SK-N-SH (cell line): ENCODE measurements around the gene RPS6KA5. TPM values are rescaled to one million over a fixed set of nuclear protein-coding genes. Genes with fewer than 3 reads are reported as not detected.

Experiments
- CTCF ChIA-PET: fragments of 300-600, 350-600 bp; formaldehyde crosslinking; extraction: SDS; loops from one replicate; lab custom pipeline; 2021; lab: Yijun Ruan, JAX
- POLR2A ChIA-PET: fragments of 350-600 bp; sonication (Branson Sonifier 250); formaldehyde crosslinking; extraction: SDS; loops from one replicate; lab custom pipeline; 2020; ENCODE audit warnings: antibody characterized with exemption, inconsistent platforms; lab: Yijun Ruan, JAX
- DNase-seq: peaks from one replicate; pipeline ENCODE4 v3.0.0; 2012
- H2AFZ ChIP-seq: fragments of 200-600 bp; sonication (generic); 2 replicates; pipeline ENCODE4 v1.8.1; 2016; ENCODE audit warnings: antibody characterized with exemption, mild to moderate bottlenecking, low read depth
- H3F3A ChIP-seq: fragments of 200-600 bp; sonication (generic); replicated peaks from 2 replicates; pipeline ENCODE3; 2016; ENCODE audit warnings: antibody characterized with exemption, mild to moderate bottlenecking; ENCODE audit not compliant: insufficient read depth
- H3K27ac ChIP-seq, 2 experiments: fragments of 200-500 bp in 1 of 2; fragments of 200-600 bp in 1 of 2; sonication (Bioruptor generic) in 1 of 2; sonication (generic), shearing (Covaris generic) in 1 of 2; 2 replicates each; pipeline versions ENCODE4 v1.5.1 to v1.6.1; 2014 to 2016; ENCODE audit warnings: low read depth in 2 of 2, inconsistent platforms in 1 of 2, low read length in 1 of 2, mild to moderate bottlenecking in 1 of 2, mixed read lengths in 1 of 2
- H3K27me3 ChIP-seq: fragments of 200-600 bp; sonication (generic), shearing (Covaris generic); 2 replicates; pipeline ENCODE4 v1.6.1; 2016; ENCODE audit warnings: mixed run types; ENCODE audit not compliant: insufficient read depth
- H3K36me3 ChIP-seq, 2 experiments: fragments of 200-500 bp in 1 of 2; fragments of 200-600 bp in 1 of 2; sonication (Bioruptor generic) in 1 of 2; sonication (generic) in 1 of 2; replicated peaks in 1 of 2; 2 replicates each; pipeline versions ENCODE3 to v1.5.1; 2014 to 2016; ENCODE audit warnings: low read length in 1 of 2, mild to moderate bottlenecking in 1 of 2; ENCODE audit not compliant: insufficient read depth in 2 of 2, control insufficient read depth in 1 of 2
- H3K4me1 ChIP-seq, 2 experiments: fragments of 200-500 bp in 1 of 2; fragments of 200-600 bp in 1 of 2; sonication (Bioruptor generic) in 1 of 2; sonication (generic), shearing (Covaris generic) in 1 of 2; 2 replicates each; pipeline versions ENCODE4 v1.5.1 to v1.6.1; 2014 to 2016; ENCODE audit warnings: low read depth in 1 of 2, low read length in 1 of 2, mixed run types in 1 of 2; ENCODE audit not compliant: insufficient read depth in 2 of 2, control insufficient read depth in 1 of 2
- H3K4me2 ChIP-seq: fragments of 200-600 bp; sonication (generic), shearing (Covaris generic); 2 replicates; pipeline ENCODE4 v1.6.1; 2017; ENCODE audit warnings: mixed run types
- H3K4me3 ChIP-seq, 2 experiments: fragments of 200-500 bp in 1 of 2; fragments of 200-600 bp in 1 of 2; sonication (Bioruptor generic) in 1 of 2; sonication (generic), shearing (Covaris generic) in 1 of 2; 2 replicates each; pipeline versions ENCODE4 v1.5.1 to v1.8.1; 2014 to 2016; ENCODE audit warnings: low read depth in 2 of 2, inconsistent platforms in 1 of 2, low read length in 1 of 2, mild to moderate bottlenecking in 1 of 2, mixed read lengths in 1 of 2, moderate library complexity in 1 of 2
- H3K79me2 ChIP-seq: fragments of 200-600 bp; sonication (generic); 2 replicates; pipeline ENCODE4 v1.8.1; 2017; ENCODE audit warnings: mild to moderate bottlenecking; ENCODE audit not compliant: insufficient read depth
- H3K9ac ChIP-seq: fragments of 200-600 bp; sonication (generic); 2 replicates; pipeline ENCODE4 v1.6.1; 2017; ENCODE audit warnings: mixed run types
- H3K9me2 ChIP-seq: fragments of 200-600 bp; sonication (generic); 2 replicates; pipeline ENCODE4 v1.6.1; 2017; ENCODE audit warnings: mixed run types
- H3K9me3 ChIP-seq: fragments of 200-600 bp; sonication (generic); 2 replicates; pipeline ENCODE4 v1.6.1; 2017; ENCODE audit warnings: mixed run types, mild to moderate bottlenecking, moderate library complexity
- H4K20me1 ChIP-seq: fragments of 200-600 bp; sonication (generic); 2 replicates; pipeline ENCODE4 v1.6.1; 2017; ENCODE audit warnings: mild to moderate bottlenecking, mixed run types; ENCODE audit not compliant: insufficient read depth
- CHD2 ChIP-seq: fragments of 150-350 bp; IDR thresholded peaks from 2 replicates; pipeline ENCODE4 v1.6.1; 2018; ENCODE audit warnings: low read length; ENCODE audit not compliant: partially characterized antibody
- EZH2phosphoT487 ChIP-seq: fragments of 200-600 bp; sonication (generic); IDR thresholded peaks from 2 replicates; pipeline ENCODE4 v1.6.1; 2017; ENCODE audit warnings: low read depth, mixed run types, mild to moderate bottlenecking, antibody characterized with exemption, moderate library complexity, borderline replicate concordance
- GABPA ChIP-seq: IDR thresholded peaks from 2 replicates; pipeline ENCODE4 v1.4.0; 2012; ENCODE audit warnings: low read depth, mild to moderate bottlenecking
- GATA2 ChIP-seq: sonication (generic); formaldehyde crosslinking; IDR thresholded peaks from 2 replicates; pipeline ENCODE4 v1.5.0; 2020; ENCODE audit warnings: mild to moderate bottlenecking, missing genetic modification reagents
- JUND ChIP-seq: IDR thresholded peaks from 2 replicates; pipeline ENCODE4 v1.4.0; 2012
- RCOR1 ChIP-seq: fragments of 150-350 bp; IDR thresholded peaks from 2 replicates; pipeline ENCODE4 v1.6.1; 2017; ENCODE audit warnings: antibody characterized with exemption, low read length
- RFX5 ChIP-seq: IDR thresholded peaks from 2 replicates; pipeline ENCODE4 v1.6.1; 2012; ENCODE audit warnings: mild to moderate bottlenecking, improper control_type of control experiment, low read length
- SIN3A ChIP-seq: IDR thresholded peaks from 2 replicates; pipeline ENCODE4 v1.6.1; 2012; ENCODE audit warnings: low read depth, mild to moderate bottlenecking, low read length, moderate library complexity, borderline replicate concordance
- TAF1 ChIP-seq: IDR thresholded peaks from 2 replicates; pipeline ENCODE4 v1.6.1; 2012; ENCODE audit warnings: low read depth, mild to moderate bottlenecking, low read length, moderate library complexity, borderline replicate concordance
- TCF12 ChIP-seq: IDR thresholded peaks from 2 replicates; pipeline ENCODE4 v1.4.0; 2012
- WGBS: methylation state at CpG from one replicate; pipeline ENCODE4 v1.1.6; 2017; ENCODE audit warnings: low lambda C conversion rate; 5-methylcytosine and 5-hydroxymethylcytosine counted together
- polyA plus RNA-seq, 3 experiments: library from polyadenylated mRNA; depleted of rRNA; stranded (reverse); fragments of >200 nt; gene quantifications; 2 replicates each; pipeline ENCODE4 v1.2.3, GENCODE V29; 2012
- TF ChIP-seq, protein P1 (sequence below): IDR thresholded peaks from 2 replicates; pipeline ENCODE4 v1.6.1; 2012; ENCODE audit warnings: mild to moderate bottlenecking, low read depth, low read length, moderate library complexity
- TF ChIP-seq, protein P2 (sequence below): IDR thresholded peaks from 2 replicates; pipeline ENCODE4 v1.4.0; 2012; ENCODE audit warnings: low read depth, borderline replicate concordance

Gene RPS6KA5
- polyA plus RNA-seq, 1 of the 3 experiments (the other 2 are of a cell fraction) = 0.67 TPM

DNA sequence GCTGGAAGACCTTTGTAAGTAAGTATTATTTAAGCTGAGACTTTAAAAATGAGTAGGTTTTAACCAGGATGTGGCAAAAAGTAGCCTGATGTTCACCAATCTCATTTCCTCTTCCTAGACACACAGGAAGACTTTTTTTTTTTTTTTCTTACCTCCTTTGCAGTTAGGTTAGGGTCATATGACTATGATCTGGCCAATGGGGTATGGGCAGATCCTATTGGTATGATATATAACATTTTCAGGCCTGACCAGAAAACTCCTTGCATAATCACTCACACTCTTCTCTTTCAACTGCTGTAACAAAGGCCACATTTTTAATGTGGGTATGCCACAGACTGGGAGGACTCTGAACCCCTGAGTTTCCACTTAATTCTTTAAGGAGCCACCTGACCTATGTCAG, 2.7 kb upstream of the RPS6KA5 start:
- ChIA-PET CTCF (interaction anchor here (1.2 to 6.7 kb wide), 3 partner anchors 109 to 160 kb away, joined by 3 to 53 read pairs (median 30); no protein-coding TSS in a partner anchor), POLR2A (interaction anchor here (1.0 kb wide), 1 partner anchor 162 kb away, joined by 4 read pairs; no protein-coding TSS in a partner anchor)
- DNase-seq = no peak
- no peaks in the 10 kb centered on the region for H3K9me3 ChIP-seq
- H3K4me2 ChIP-seq = no peak overlapping the region
- peak overlapping the region; percentile 57; the same call in 1 of the 2 replicates for H2AFZ ChIP-seq
- H3K36me3 ChIP-seq = no peaks in the 10 kb centered on the region
- no peak overlapping the region for H3K9ac ChIP-seq
- no peaks in the 10 kb centered on the region for H4K20me1 ChIP-seq
- no peaks in the 10 kb centered on the region for H3K27me3 ChIP-seq
- peaks cover 0 to 5% of the 10 kb centered on the region in 2 experiments; a peak in 3 of 4 replicates for H3K4me1 ChIP-seq
- H3F3A ChIP-seq = no peaks in the 10 kb centered on the region
- TF ChIP-seq GABPA (peak; percentile 15; the same call in 1 of the 2 replicates), TCF12 (no peak)
- no peak overlapping the region for H3K4me3 ChIP-seq
- no peak overlapping the region; a peak in 1 of 4 replicates for H3K27ac ChIP-seq
- no peaks in the 10 kb centered on the region for H3K79me2 ChIP-seq
- H3K9me2 ChIP-seq = no peaks in the 10 kb centered on the region

DNA sequence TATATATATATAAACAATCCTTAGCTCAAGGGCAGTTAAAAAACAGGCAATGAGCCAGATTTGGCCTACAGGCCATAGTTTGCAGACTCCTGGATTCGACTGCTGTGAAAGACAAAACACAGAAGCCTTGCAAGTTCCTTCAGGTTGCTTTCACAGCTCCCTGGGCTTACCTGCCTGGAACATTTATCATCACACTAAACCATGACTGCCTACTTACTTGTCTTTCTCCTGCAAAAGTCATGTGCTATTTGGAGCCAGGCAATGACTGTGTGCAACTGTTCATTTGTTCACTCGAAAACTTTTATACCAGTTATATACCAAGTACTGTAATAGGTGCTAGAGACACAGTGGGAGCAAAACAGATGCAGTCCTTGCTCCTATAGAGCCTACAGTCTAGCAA, 2.2 kb upstream of the RPS6KA5 start:
- H3K9ac ChIP-seq = no peak overlapping the region
- no peak overlapping the region; a peak in 1 of 4 replicates for H3K27ac ChIP-seq
- no peaks in the 10 kb centered on the region for H4K20me1 ChIP-seq
- no peaks in the 10 kb centered on the region for H3K79me2 ChIP-seq
- no peaks in the 10 kb centered on the region for H3K36me3 ChIP-seq
- 55% methylated on average over 2 of the region's 2 CpGs for WGBS
- CTCF ChIA-PET = interaction anchor here (1.2 to 6.7 kb wide), 3 partner anchors 110 to 160 kb away, joined by 3 to 53 read pairs (median 30); no protein-coding TSS in a partner anchor
- H3K4me2 ChIP-seq = no peak overlapping the region
- H3K9me2 ChIP-seq = no peaks in the 10 kb centered on the region
- POLR2A ChIA-PET = interaction anchor here (1.0 kb wide), 1 partner anchor 161 kb away, joined by 4 read pairs; no protein-coding TSS in a partner anchor
- H3F3A ChIP-seq = no peaks in the 10 kb centered on the region
- no peak for DNase-seq
- no peaks in the 10 kb centered on the region for H3K9me3 ChIP-seq
- no peak for TF ChIP-seq EZH2phosphoT487
- TF ChIP-seq, protein P1, sequence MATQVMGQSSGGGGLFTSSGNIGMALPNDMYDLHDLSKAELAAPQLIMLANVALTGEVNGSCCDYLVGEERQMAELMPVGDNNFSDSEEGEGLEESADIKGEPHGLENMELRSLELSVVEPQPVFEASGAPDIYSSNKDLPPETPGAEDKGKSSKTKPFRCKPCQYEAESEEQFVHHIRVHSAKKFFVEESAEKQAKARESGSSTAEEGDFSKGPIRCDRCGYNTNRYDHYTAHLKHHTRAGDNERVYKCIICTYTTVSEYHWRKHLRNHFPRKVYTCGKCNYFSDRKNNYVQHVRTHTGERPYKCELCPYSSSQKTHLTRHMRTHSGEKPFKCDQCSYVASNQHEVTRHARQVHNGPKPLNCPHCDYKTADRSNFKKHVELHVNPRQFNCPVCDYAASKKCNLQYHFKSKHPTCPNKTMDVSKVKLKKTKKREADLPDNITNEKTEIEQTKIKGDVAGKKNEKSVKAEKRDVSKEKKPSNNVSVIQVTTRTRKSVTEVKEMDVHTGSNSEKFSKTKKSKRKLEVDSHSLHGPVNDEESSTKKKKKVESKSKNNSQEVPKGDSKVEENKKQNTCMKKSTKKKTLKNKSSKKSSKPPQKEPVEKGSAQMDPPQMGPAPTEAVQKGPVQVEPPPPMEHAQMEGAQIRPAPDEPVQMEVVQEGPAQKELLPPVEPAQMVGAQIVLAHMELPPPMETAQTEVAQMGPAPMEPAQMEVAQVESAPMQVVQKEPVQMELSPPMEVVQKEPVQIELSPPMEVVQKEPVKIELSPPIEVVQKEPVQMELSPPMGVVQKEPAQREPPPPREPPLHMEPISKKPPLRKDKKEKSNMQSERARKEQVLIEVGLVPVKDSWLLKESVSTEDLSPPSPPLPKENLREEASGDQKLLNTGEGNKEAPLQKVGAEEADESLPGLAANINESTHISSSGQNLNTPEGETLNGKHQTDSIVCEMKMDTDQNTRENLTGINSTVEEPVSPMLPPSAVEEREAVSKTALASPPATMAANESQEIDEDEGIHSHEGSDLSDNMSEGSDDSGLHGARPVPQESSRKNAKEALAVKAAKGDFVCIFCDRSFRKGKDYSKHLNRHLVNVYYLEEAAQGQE = no peak
- no peak for TF ChIP-seq TCF12
- no peak for TF ChIP-seq GATA2
- no peak for TF ChIP-seq TAF1
- TF ChIP-seq RCOR1 = no peak
- no peak for TF ChIP-seq RFX5
- no peak for TF ChIP-seq JUND
- no peak for TF ChIP-seq CHD2
- no peak for TF ChIP-seq SIN3A
- TF ChIP-seq, protein P2, sequence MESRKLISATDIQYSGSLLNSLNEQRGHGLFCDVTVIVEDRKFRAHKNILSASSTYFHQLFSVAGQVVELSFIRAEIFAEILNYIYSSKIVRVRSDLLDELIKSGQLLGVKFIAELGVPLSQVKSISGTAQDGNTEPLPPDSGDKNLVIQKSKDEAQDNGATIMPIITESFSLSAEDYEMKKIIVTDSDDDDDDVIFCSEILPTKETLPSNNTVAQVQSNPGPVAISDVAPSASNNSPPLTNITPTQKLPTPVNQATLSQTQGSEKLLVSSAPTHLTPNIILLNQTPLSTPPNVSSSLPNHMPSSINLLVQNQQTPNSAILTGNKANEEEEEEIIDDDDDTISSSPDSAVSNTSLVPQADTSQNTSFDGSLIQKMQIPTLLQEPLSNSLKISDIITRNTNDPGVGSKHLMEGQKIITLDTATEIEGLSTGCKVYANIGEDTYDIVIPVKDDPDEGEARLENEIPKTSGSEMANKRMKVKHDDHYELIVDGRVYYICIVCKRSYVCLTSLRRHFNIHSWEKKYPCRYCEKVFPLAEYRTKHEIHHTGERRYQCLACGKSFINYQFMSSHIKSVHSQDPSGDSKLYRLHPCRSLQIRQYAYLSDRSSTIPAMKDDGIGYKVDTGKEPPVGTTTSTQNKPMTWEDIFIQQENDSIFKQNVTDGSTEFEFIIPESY = no peak
- peak overlapping the region; percentile 57; the same call in 1 of the 2 replicates for H2AFZ ChIP-seq
- H3K4me1 ChIP-seq = peaks cover 0 to 7% of the 10 kb centered on the region in 2 experiments; a peak in 3 of 4 replicates
- no peaks in the 10 kb centered on the region for H3K27me3 ChIP-seq
- H3K4me3 ChIP-seq = no peak overlapping the region
